Activated CD8-positive, alpha-beta T cell treated with anti-CD3 and anti-CD28 coated beads for 36 hours (primary cell): ENCODE data around the gene TMEM54. TPM values are rescaled to one million over a fixed set of nuclear protein-coding genes. Genes with fewer than 3 reads are reported as not detected.

ENCODE experiments used
- ATAC-seq: fragments of 200-7000 bp; cut with Tn5 transposase; one replicate; pipeline ENCODE4 v1.10.0; 2021; ENCODE audit warnings: mild to moderate bottlenecking, moderate library complexity
- CTCF ChIA-PET: fragments of 350-600 bp; sonication (Branson Sonifier 250); formaldehyde crosslinking; loops from one replicate; lab custom pipeline; 2021; ENCODE audit warnings: antibody characterized with exemption; lab: Charles Lee
- POLR2A ChIA-PET: fragments of 350-600 bp; sonication (Branson Sonifier 250); formaldehyde crosslinking; loops from one replicate; lab custom pipeline; 2021; ENCODE audit warnings: antibody characterized with exemption; lab: Charles Lee
- DNase-seq: peaks from one replicate; pipeline ENCODE4 v3.0.0-alpha.2; 2020
- H3K27ac Mint-ChIP-seq: one replicate; pipeline ENCODE4 v1.8.0; 2021; ENCODE audit warnings: mild to moderate bottlenecking, mixed read lengths
- H3K27me3 Mint-ChIP-seq: one replicate; pipeline ENCODE4 v1.8.0; 2021; ENCODE audit warnings: mixed read lengths
- H3K36me3 Mint-ChIP-seq: one replicate; pipeline ENCODE4 v1.8.0; 2021; ENCODE audit warnings: low read depth, mixed read lengths
- H3K4me1 Mint-ChIP-seq: one replicate; pipeline ENCODE4 v1.8.0; 2021; ENCODE audit warnings: low read depth, mixed read lengths
- H3K4me3 Mint-ChIP-seq: one replicate; pipeline ENCODE4 v1.8.0; 2021; ENCODE audit warnings: mild to moderate bottlenecking, moderate library complexity, mixed read lengths
- H3K9me3 Mint-ChIP-seq: one replicate; pipeline ENCODE4 v1.8.0; 2021; ENCODE audit warnings: mixed read lengths
- intact Hi-C: fragments of 100-400 bp; cut with micrococcal nuclease; formaldehyde crosslinking; loops from one replicate; pipeline ENCODE4 v1.10.0; 2022
- total RNA-seq, 2 experiments: library from RNA; stranded (reverse); gene quantifications; one replicate each; pipeline ENCODE4 v1.2.3, GENCODE V29; 2021
- TF ChIP-seq, protein P1 (sequence below): fragments of 200-600 bp; IDR thresholded peaks from one replicate; pipeline ENCODE4 v1.8.0; 2022; ENCODE audit warnings: antibody characterized with exemption, mild to moderate bottlenecking

The TMEM54 gene
- total RNA-seq, 2 experiments from 2014 or later, result 1.3 to 1.9 TPM

GRCh38 chr1:32858791-32859190 is 42.4 kb downstream of the TMEM54 start:
- Mint-ChIP-seq H3K27me3 (no peaks in the 10 kb centered on the region), H3K4me1 (no peaks in the 10 kb centered on the region), H3K27ac (no peak overlapping the region), H3K9me3 (no peaks in the 10 kb centered on the region), H3K4me3 (no peak overlapping the region), H3K36me3 (peaks cover 9% of the 10 kb centered on the region)
- ChIA-PET CTCF (interaction anchor here (1.6 to 2.2 kb wide), 2 partner anchors 14 to 18 kb away, joined by 10 to 13 read pairs; no protein-coding TSS in a partner anchor), POLR2A (interaction anchor here (0.6 kb wide), 1 partner anchor 103 kb away, joined by 3 read pairs; no protein-coding TSS in a partner anchor)
- intact Hi-C loops, result no loop called here
- DNase-seq, result no peak
- ATAC-seq, result no peak
- TF ChIP-seq, protein P1, sequence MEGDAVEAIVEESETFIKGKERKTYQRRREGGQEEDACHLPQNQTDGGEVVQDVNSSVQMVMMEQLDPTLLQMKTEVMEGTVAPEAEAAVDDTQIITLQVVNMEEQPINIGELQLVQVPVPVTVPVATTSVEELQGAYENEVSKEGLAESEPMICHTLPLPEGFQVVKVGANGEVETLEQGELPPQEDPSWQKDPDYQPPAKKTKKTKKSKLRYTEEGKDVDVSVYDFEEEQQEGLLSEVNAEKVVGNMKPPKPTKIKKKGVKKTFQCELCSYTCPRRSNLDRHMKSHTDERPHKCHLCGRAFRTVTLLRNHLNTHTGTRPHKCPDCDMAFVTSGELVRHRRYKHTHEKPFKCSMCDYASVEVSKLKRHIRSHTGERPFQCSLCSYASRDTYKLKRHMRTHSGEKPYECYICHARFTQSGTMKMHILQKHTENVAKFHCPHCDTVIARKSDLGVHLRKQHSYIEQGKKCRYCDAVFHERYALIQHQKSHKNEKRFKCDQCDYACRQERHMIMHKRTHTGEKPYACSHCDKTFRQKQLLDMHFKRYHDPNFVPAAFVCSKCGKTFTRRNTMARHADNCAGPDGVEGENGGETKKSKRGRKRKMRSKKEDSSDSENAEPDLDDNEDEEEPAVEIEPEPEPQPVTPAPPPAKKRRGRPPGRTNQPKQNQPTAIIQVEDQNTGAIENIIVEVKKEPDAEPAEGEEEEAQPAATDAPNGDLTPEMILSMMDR, result no peak

GRCh38 chr1:32858136-32858535 is 43.1 kb downstream of the TMEM54 start:
- H3K27me3 Mint-ChIP-seq, result no peaks in the 10 kb centered on the region
- intact Hi-C loops, result no loop called here
- no peak overlapping the region for H3K27ac Mint-ChIP-seq
- ATAC-seq (no peak), DNase-seq (no peak)
- ChIA-PET CTCF (interaction anchor here (1.5 to 1.6 kb wide), 3 partner anchors 15 to 146 kb away, joined by 4 to 13 read pairs (median 5); no protein-coding TSS in a partner anchor), POLR2A (no interaction called here)
- H3K4me3 Mint-ChIP-seq, result no peak overlapping the region
- H3K4me1 Mint-ChIP-seq, result no peaks in the 10 kb centered on the region
- TF ChIP-seq, protein P1, result no peak
- H3K36me3 Mint-ChIP-seq, result peaks cover 14% of the 10 kb centered on the region
- no peaks in the 10 kb centered on the region for H3K9me3 Mint-ChIP-seq

GRCh38 chr1:32855861-32856617 is 45.1 kb downstream of the TMEM54 start:
- Mint-ChIP-seq H3K9me3 (no peaks in the 10 kb centered on the region), H3K36me3 (peaks cover 9% of the 10 kb centered on the region), H3K27me3 (no peaks in the 10 kb centered on the region), H3K27ac (no peak overlapping the region), H3K4me3 (no peak overlapping the region), H3K4me1 (no peaks in the 10 kb centered on the region)
- ChIA-PET CTCF (no interaction called here), POLR2A (interaction anchor here (1.0 kb wide), 1 partner anchor 52 kb away, joined by 3 read pairs; no protein-coding TSS in a partner anchor)
- ATAC-seq (no peak), DNase-seq (no peak)
- intact Hi-C loops, result no loop called here
- TF ChIP-seq, protein P1, result no peak

GRCh38 chr1:32848354-32849063 is 52.7 kb downstream of the TMEM54 start:
- POLR2A ChIA-PET, result interaction anchor here (0.6 kb wide), 1 partner anchor 334 kb away, joined by 3 read pairs; the partner anchor contains the start of gene TRIM62
- ATAC-seq (no peak), DNase-seq (no peak)
- H3K4me1 Mint-ChIP-seq, result peaks cover 7% of the 10 kb centered on the region
- intact Hi-C loops, result no loop called here
- peaks cover 12% of the 10 kb centered on the region for H3K36me3 Mint-ChIP-seq
- CTCF ChIA-PET, result interaction anchor here (1.2 to 2.2 kb wide), 2 partner anchors 24 to 44 kb away, joined by 4 to 6 read pairs; no protein-coding TSS in a partner anchor
- H3K27ac Mint-ChIP-seq, result no peak overlapping the region
- H3K9me3 Mint-ChIP-seq, result peaks cover 2% of the 10 kb centered on the region
- no peaks in the 10 kb centered on the region for H3K27me3 Mint-ChIP-seq
- no peak overlapping the region for H3K4me3 Mint-ChIP-seq
- TF ChIP-seq, protein P1, result no peak

Other genes with a start within 250 kb of the TMEM54 start
- not detected for gene SYNC, start 198.6 kb downstream of the TMEM54 start, total RNA-seq
- gene YARS1, start 84.0 kb downstream of the TMEM54 start, total RNA-seq, result 100 to 1,000 TPM; 231 to 238 TPM
- gene S100PBP, start 83.7 kb downstream of the TMEM54 start, total RNA-seq, result 10 to 100 TPM; 25.7 to 27.3 TPM
- gene FNDC5, start 30.5 kb downstream of the TMEM54 start, total RNA-seq, result not detected
- gene HPCA, start 14.9 kb downstream of the TMEM54 start, total RNA-seq, result under 1 TPM; 0.49 to 0.61 TPM
- 10 to 100 TPM; 10.6 to 10.9 TPM for gene RNF19B, start 63.4 kb upstream of the TMEM54 start, total RNA-seq
- gene AK2, start 135.5 kb upstream of the TMEM54 start, total RNA-seq, result 100 to 1,000 TPM; 404 TPM
- 1 to 10 TPM; 2.5 TPM for gene AZIN2, start 179.8 kb upstream of the TMEM54 start, total RNA-seq